ENCODE data around the gene IGF2BP3.
"Not testable (repeated sequence)": the region's sequence is repeated elsewhere in the genome, so short reads cannot be mapped to it uniquely, and the experiment has no call there.

DNA sequence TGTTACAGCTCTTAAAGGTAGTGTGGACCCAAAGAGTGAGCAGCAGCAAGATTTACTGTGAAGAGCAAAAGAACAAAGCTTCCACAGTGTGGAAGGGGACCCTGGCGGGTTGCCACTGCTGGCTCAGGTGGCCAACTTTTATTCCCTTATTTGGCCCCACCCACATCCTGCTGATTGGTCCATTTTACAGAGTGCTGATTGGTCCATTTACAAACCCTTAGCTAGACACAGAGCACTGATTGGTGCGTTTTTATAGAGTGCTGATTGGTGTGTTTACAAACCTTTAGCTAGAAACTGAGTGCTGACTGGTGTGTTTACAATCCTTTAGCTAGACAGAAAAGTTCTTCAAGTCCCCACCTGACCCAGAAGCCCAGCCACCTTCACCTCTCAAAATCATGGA, 63.7 kb downstream of the IGF2BP3 start:
- TF ChIP-seq, protein P1, sequence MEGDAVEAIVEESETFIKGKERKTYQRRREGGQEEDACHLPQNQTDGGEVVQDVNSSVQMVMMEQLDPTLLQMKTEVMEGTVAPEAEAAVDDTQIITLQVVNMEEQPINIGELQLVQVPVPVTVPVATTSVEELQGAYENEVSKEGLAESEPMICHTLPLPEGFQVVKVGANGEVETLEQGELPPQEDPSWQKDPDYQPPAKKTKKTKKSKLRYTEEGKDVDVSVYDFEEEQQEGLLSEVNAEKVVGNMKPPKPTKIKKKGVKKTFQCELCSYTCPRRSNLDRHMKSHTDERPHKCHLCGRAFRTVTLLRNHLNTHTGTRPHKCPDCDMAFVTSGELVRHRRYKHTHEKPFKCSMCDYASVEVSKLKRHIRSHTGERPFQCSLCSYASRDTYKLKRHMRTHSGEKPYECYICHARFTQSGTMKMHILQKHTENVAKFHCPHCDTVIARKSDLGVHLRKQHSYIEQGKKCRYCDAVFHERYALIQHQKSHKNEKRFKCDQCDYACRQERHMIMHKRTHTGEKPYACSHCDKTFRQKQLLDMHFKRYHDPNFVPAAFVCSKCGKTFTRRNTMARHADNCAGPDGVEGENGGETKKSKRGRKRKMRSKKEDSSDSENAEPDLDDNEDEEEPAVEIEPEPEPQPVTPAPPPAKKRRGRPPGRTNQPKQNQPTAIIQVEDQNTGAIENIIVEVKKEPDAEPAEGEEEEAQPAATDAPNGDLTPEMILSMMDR (IDR thresholded peaks at IDR 0.05) = not testable (repeated sequence)
- TF ChIP-seq POLR2A (IDR thresholded peaks at IDR 0.05) = not testable (repeated sequence)
